Umbilical cord (tissue), 2 donors: ENCODE measurements around the gene MYRF. TPM values are rescaled to one million over a fixed set of nuclear protein-coding genes. Genes with fewer than 3 reads are reported as not detected.

Experiments used
- DNase-seq: peaks from one replicate; pipeline ENCODE4 v3.0.0-alpha.2; 2015; ENCODE audit warnings: low spot score
- total RNA-seq: library from RNA; depleted of rRNA; stranded (reverse); fragments of >200 nt; gene quantifications from one replicate; pipeline ENCODE4 v1.2.3, GENCODE V29; 2014; ENCODE audit warnings: low replicate concordance; ENCODE audit not compliant: insufficient read depth

The MYRF gene
- total RNA-seq, 1 donor from 2014 or later: 14.2 TPM

GRCh38 chr11:61793083-61793828, 40.8 kb downstream of the MYRF start:
- no peak for DNase-seq

GRCh38 chr11:61793829-61794204, 41.4 kb downstream of the MYRF start:
- DNase-seq: no peak

DNA sequence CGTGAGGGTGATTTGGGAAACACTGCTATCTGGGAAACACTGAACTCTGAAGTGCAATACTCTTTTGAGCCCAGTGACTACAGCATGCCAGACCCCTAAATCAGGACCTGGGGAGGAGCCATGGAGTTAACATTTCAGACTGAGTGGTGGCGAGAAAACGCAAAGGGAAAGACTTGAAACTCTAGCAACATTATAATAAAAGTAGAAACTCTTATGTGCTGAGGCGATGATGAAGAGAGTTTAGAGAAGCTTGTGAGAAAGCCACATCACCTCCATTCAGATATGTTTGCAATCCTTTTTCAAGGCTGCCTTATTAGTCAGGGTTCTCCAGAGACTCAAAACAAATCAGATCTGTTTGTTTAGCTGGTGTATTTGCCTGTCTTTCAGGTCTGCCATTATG, 42.1 kb downstream of the MYRF start:
- DNase-seq: no peak

DNA sequence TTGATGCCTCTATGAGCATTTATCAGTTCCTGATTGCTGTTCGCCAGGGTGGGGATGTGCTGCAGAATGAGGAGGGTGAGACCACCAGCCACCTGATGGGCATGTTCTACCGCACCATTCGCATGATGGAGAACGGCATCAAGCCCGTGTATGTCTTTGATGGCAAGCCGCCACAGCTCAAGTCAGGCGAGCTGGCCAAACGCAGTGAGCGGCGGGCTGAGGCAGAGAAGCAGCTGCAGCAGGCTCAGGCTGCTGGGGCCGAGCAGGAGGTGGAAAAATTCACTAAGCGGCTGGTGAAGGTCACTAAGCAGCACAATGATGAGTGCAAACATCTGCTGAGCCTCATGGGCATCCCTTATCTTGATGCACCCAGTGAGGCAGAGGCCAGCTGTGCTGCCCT, 43.0 kb downstream of the MYRF start:
- no peak for DNase-seq

GRCh38 chr11:61795876-61796526, 43.6 kb downstream of the MYRF start:
- no peak for DNase-seq

DNA sequence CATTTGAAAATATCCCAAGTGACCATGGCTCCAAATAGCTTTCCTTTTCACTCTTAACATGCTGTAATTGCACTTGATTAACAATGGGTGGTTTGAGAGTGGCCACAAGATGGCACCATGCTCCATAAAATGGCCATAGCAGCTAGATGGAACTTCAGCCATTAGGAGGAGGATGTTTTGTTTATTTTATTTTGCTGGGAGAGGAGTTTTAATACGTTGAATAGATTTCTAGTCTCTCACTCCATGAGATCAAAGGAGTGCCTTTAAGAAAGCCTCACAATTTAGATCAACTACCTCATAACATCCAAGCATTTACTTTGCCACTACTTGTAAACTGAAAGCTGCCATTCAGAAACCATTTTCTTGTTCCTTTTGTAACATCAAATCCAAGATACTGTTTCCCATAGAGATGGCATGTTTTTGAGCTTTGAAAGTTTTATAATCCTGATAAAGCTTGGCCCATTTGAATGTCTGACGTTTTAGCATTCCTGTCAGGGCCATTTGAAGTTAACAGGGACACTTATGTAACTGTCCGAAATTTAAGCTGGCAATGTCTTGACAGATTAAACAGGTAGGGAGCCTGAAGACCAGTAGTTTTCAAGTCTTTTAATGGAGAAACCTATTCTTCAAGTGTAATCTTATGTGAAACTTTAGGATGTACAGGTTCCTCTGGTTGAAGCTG, 45.0 kb downstream of the MYRF start:
- DNase-seq: peak; percentile 88

GRCh38 chr11:61799665-61800284, 47.3 kb downstream of the MYRF start:
- DNase-seq: no peak

GRCh38 chr11:61800331-61801281, 48.2 kb downstream of the MYRF start:
- no peak for DNase-seq

DNA sequence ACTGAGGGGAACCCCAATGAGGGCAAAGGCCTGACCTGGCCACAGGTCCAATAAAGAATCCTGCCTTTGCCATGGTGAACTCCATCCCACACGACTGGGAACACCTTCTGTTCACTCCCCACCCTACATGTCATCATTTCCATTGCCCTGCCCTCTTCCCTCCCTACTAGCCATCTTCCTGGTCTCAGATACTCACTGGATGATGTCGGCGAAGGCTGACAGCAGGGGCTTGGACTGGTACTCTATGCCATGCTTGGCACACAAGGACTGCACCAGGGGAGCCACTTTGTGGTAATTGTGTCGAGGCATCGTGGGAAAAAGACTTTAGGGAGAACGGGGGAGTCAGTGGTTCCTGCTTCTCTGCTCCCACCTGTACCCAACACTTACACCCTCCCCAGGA, 50.2 kb downstream of the MYRF start:
- DNase-seq: no peak

GRCh38 chr11:61803889-61804647, 51.6 kb downstream of the MYRF start:
- no peak for DNase-seq

- DNase-seq: no peak
These were observed 52.7 kb downstream of the MYRF start for GRCh38 chr11:61805146-61805545.

DNA sequence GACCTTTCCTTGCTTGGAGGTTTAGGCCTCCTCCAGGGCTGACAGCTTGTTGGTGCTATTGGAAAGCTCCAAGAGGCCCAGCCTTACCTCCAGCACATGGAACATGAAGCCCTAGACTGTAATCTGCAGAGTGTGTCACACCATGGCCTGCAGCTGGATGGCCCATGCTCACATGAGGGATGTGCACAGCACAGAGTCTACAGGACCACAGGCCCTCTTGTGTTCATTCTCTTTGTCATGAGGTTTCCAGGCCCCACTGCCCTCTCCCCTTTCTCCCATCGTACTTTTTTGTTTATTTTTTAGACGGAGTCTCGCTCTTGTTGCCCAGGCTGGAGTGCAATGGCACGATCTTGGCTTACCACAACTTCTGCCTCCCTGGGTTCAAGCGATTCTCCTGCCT, 54.3 kb downstream of the MYRF start:
- no peak for DNase-seq

DNA sequence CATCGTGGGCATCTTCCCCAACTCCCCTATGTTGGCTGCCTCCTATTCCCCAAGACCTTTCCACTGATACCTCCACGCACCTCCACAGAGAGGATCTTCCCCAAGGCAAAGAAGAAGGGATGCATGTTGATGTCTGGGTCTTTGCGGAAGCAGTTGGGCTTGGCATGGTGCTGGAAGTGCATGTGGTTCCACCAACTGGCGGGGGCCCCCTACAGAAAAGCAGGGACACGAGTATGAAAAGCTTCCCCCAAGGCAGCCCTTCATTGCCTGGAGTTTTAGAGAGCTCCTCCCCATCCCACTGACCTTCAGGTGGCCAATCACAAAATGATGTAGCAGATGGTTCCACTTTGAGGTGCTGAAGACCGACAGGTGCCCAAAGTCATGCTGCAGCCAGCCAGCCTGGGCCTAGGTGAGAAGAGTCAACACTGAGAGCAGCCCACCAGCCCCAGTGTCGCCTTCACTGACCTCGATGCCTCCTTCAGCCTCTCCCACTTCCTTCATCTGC, 58.3 kb downstream of the MYRF start:
- DNase-seq: no peak

GRCh38 chr11:61811831-61812230, 59.4 kb downstream of the MYRF start:
- DNase-seq: no peak

GRCh38 chr11:61812736-61813411, 60.4 kb downstream of the MYRF start:
- no peak for DNase-seq

GRCh38 chr11:61814247-61814957, 62.0 kb downstream of the MYRF start:
- DNase-seq: peak; percentile 46

GRCh38 chr11:61814958-61815789, 62.7 kb downstream of the MYRF start:
- peak; percentile 97 for DNase-seq
